CD4-positive, alpha-beta memory T cell (primary cell): ENCODE measurements around the gene ENO3. TPM values are rescaled to one million over a fixed set of nuclear protein-coding genes. Genes with fewer than 3 reads are reported as not detected.
"Not testable (repeated sequence)": the region's sequence is repeated elsewhere in the genome, so short reads cannot be mapped to it uniquely, and the experiment has no call there.

ENCODE experiments used
- CTCF ChIA-PET: fragments of 350-600 bp; sonication (Branson Sonifier 250); formaldehyde crosslinking; loops from one replicate; lab custom pipeline; 2021; ENCODE audit warnings: inconsistent platforms; ENCODE audit not compliant: partially characterized antibody; lab: Charles Lee
- POLR2A ChIA-PET: fragments of 350-600 bp; sonication (Branson Sonifier 250); formaldehyde crosslinking; loops from one replicate; lab custom pipeline; 2021; ENCODE audit not compliant: partially characterized antibody; lab: Charles Lee
- DNase-seq, 5 donors: peaks; one replicate each; pipeline versions ENCODE4 v3.0.0 to v3.0.0-alpha.2; 2020 to 2022; ENCODE audit warnings: mixed read lengths in 1 of 5
- H3K27ac ChIP-seq: one replicate; pipeline ENCODE4 v1.7.0; 2013; ENCODE audit warnings: low read depth, low read length
- H3K27me3 ChIP-seq: 2 replicates; pipeline ENCODE4 v1.7.0; 2013; ENCODE audit warnings: mild to moderate bottlenecking, low read length, moderate library complexity; ENCODE audit not compliant: insufficient read depth
- H3K36me3 ChIP-seq: 2 replicates; pipeline ENCODE4 v1.7.0; 2013; ENCODE audit warnings: mild to moderate bottlenecking, low read length, moderate library complexity; ENCODE audit not compliant: insufficient read depth
- H3K4me1 ChIP-seq: 2 replicates; pipeline ENCODE4 v1.7.0; 2013; ENCODE audit warnings: mild to moderate bottlenecking, low read length, moderate library complexity; ENCODE audit not compliant: insufficient read depth
- H3K4me3 ChIP-seq, 2 donors: one replicate each; pipeline ENCODE4 v1.7.0; 2013; ENCODE audit warnings: low read length in 2 of 2, mild to moderate bottlenecking in 1 of 2
- H3K9me3 ChIP-seq, 2 donors: one replicate each; pipeline ENCODE4 v1.7.0; 2013; ENCODE audit warnings: low read length in 2 of 2, control low read depth in 1 of 2; ENCODE audit not compliant: control insufficient read depth in 1 of 2
- H3K27ac Mint-ChIP-seq, 7 donors: one replicate each; pipeline ENCODE4 v1.8.0; 2020 to 2021; ENCODE audit warnings: mixed read lengths in 7 of 7, mild to moderate bottlenecking in 6 of 7, inconsistent platforms in 3 of 7, moderate library complexity in 3 of 7
- H3K27me3 Mint-ChIP-seq, 2 donors: one replicate each; pipeline ENCODE4 v1.8.0; 2020 to 2021; ENCODE audit warnings: mixed read lengths in 2 of 2
- H3K36me3 Mint-ChIP-seq, 2 donors: one replicate each; pipeline ENCODE4 v1.8.0; 2020 to 2021; ENCODE audit warnings: mixed read lengths in 2 of 2, inconsistent platforms in 1 of 2, mild to moderate bottlenecking in 1 of 2
- H3K4me1 Mint-ChIP-seq, 4 donors: one replicate each; pipeline ENCODE4 v1.8.0; 2020 to 2021; ENCODE audit warnings: mixed read lengths in 4 of 4, mild to moderate bottlenecking in 1 of 4
- H3K4me3 Mint-ChIP-seq, 8 donors: one replicate each; pipeline ENCODE4 v1.8.0; 2020 to 2021; ENCODE audit warnings: mixed read lengths in 8 of 8, mild to moderate bottlenecking in 7 of 8, moderate library complexity in 6 of 8, inconsistent platforms in 3 of 8
- H3K9me3 Mint-ChIP-seq, 8 donors: one replicate each; pipeline ENCODE4 v1.8.0; 2020 to 2021; ENCODE audit warnings: mixed read lengths in 8 of 8, mild to moderate bottlenecking in 5 of 8, inconsistent platforms in 3 of 8, moderate library complexity in 1 of 8
- intact Hi-C: fragments of 100-400 bp; cut with micrococcal nuclease; formaldehyde crosslinking; loops from one replicate; pipeline ENCODE4 v1.15.1; 2023
- polyA plus RNA-seq, 2 donors: library from polyadenylated mRNA; unstranded; fragments of 300-500 nt; fragmentation: Illumina TruSeq; gene quantifications; one replicate each; pipeline ENCODE4 v1.2.3, GENCODE V29; 2021
- total RNA-seq, 2 experiments: library from RNA; stranded (reverse); gene quantifications; one replicate each; pipeline ENCODE4 v1.2.3, GENCODE V29; 2021

Gene ENO3
- total and polyA plus RNA-seq, 4 experiments from 2014 or later, result 1.5 to 21.8 (median 9.3) TPM

GRCh38 chr17:4908711-4909496 is 42.0 kb upstream of the ENO3 start:
- Histone ChIP-seq H3K4me3 (no peak overlapping the region), H3K36me3 (no peaks in the 10 kb centered on the region), H3K9me3 (no peaks in the 10 kb centered on the region), H3K27me3 (no peaks in the 10 kb centered on the region), H3K27ac (peak overlapping the region; percentile 5), H3K4me1 (peaks cover 16% of the 10 kb centered on the region)
- H3K27me3 Mint-ChIP-seq, result no peaks in the 10 kb centered on the region
- H3K9me3 Mint-ChIP-seq, result peaks cover 0 to 2% (median 0%) of the 10 kb centered on the region in 8 donors
- peaks cover 0 to 6% (median 1%) of the 10 kb centered on the region in 4 donors for H3K4me1 Mint-ChIP-seq
- DNase-seq, result peak; percentile 73 to 76 (median 76)
- no peak overlapping the region for H3K27ac Mint-ChIP-seq
- intact Hi-C loops, result loop anchor here (1.0 kb wide), 5 partner anchors 47 to 153 kb away; partner anchors contain the start of genes CAMTA2 and SPAG7
- CTCF ChIA-PET, result interaction anchor here (0.7 to 4.1 kb wide), 29 partner anchors 9 to 342 kb away, joined by 3 to 41 read pairs (median 5); partner anchors contain the start of genes ARRB2, C17orf107, CAMTA2 and ENO3
- POLR2A ChIA-PET, result interaction anchor here (0.6 to 2.4 kb wide), 13 partner anchors 9 to 78 kb away, joined by 3 to 46 read pairs (median 5); partner anchors contain the start of genes C17orf107, RNF167, SLC25A11 and SPAG7
- H3K4me3 Mint-ChIP-seq, result no peak overlapping the region
- no peaks in the 10 kb centered on the region for H3K36me3 Mint-ChIP-seq

DNA sequence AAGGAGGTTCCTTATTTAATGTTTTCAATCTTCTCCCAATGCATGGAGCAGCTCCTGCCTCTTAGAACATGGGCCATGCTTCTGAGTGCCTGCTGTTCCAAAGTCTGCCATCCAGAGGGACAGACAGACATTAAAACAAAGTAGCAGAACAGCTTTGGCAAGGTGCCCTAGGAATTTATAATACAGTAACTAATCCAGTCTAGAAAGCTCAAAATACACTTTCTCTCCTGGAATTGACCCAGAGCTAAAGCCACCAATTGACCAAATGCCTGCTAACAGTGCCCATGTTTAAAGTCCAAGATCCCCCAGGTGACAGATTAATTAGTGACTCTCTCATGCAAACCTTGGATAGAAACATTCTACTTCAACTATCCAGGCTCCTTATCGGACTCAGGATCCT is 36.9 kb upstream of the ENO3 start:
- H3K27me3 Mint-ChIP-seq, result no peaks in the 10 kb centered on the region
- peaks cover 0 to 2% (median 0%) of the 10 kb centered on the region in 8 donors for H3K9me3 Mint-ChIP-seq
- no peaks in the 10 kb centered on the region for H3K4me1 Mint-ChIP-seq
- no peak overlapping the region for H3K27ac Mint-ChIP-seq
- no peak overlapping the region for H3K27ac ChIP-seq
- H3K4me3 Mint-ChIP-seq, result no peak overlapping the region
- no peaks in the 10 kb centered on the region for H3K27me3 ChIP-seq
- ChIA-PET POLR2A (interaction anchor here (1.0 kb wide), 1 partner anchor 26 kb away, joined by 3 read pairs; the partner anchor contains the start of genes RNF167 and SLC25A11), CTCF (no interaction called here)
- peaks cover 7% of the 10 kb centered on the region for H3K4me1 ChIP-seq
- no peaks in the 10 kb centered on the region for H3K9me3 ChIP-seq
- DNase-seq, result no peak
- no peaks in the 10 kb centered on the region for H3K36me3 ChIP-seq
- intact Hi-C loops, result no loop called here
- no peak overlapping the region for H3K4me3 ChIP-seq
- H3K36me3 Mint-ChIP-seq, result no peaks in the 10 kb centered on the region

DNA sequence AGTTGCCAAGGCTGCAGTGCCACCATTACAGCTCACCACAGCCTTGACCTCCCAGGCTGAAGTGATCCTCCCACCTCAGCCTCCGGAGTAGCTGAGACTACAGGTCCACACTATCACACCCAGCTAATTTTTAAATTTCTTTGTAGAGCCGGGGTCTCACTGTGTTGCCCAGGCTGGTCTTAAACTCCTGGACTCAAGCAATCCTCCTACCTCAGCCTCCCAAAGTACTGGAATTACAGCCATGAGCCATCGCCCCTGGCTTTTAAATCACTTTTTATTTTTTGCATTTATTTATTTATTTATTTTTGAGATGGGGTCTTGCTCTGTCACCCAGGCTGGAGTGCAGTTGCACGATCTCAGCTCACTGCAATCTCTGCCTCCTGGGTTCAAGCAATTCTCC is 36.4 kb upstream of the ENO3 start:
- H3K27ac Mint-ChIP-seq, CTCF ChIA-PET: not testable (repeated sequence)

DNA sequence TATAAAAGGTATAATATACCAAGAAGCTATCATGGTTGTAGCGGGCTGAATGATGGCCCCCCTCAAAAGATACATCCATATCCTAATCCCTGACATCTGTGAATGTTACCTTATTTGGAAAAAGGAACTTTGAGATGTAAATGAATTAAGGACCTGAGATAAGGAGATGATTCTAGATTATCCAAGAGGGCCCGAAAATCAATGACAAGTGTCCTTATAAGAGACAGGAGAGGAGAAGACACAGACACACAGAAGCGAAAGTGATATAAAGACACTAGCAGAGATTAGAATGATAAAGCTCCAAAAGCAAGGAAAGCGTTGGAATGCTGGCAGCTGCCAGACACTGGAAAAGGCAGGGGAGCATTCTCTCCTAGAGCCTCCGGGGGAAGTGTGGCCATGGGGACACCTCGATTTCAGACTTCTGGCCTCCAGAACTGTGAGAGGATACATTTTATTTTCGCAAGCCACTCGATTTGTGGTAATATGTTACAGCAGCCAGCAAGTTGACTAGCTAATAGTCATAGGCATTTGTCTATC is 31.3 kb upstream of the ENO3 start:
- Mint-ChIP-seq H3K4me3 (no peak overlapping the region), H3K4me1 (no peaks in the 10 kb centered on the region), H3K9me3 (no peaks in the 10 kb centered on the region), H3K27ac (peak overlapping the region in 2 of 7 donors; percentile 6 to 91), H3K36me3 (no peaks in the 10 kb centered on the region), H3K27me3 (no peaks in the 10 kb centered on the region)
- Histone ChIP-seq H3K36me3 (no peaks in the 10 kb centered on the region), H3K27me3 (no peaks in the 10 kb centered on the region), H3K27ac (no peak overlapping the region), H3K4me1 (no peaks in the 10 kb centered on the region), H3K4me3 (no peak overlapping the region), H3K9me3 (no peaks in the 10 kb centered on the region)
- CTCF ChIA-PET, result interaction anchor here (1.4 to 4.2 kb wide), 2 partner anchors 10 to 68 kb away, joined by 5 to 14 read pairs; partner anchors contain the start of gene CAMTA2
- intact Hi-C loops, result no loop called here
- POLR2A ChIA-PET, result interaction anchor here (0.5 kb wide), 1 partner anchor 163 kb away, joined by 4 read pairs; no protein-coding TSS in a partner anchor
- DNase-seq, result no peak

More for the DNA sequence above, 36.4 kb upstream of the ENO3 start:
- H3K27ac ChIP-seq, H3K36me3 ChIP-seq, H3K9me3 ChIP-seq, H3K4me3 Mint-ChIP-seq, H3K36me3 Mint-ChIP-seq, H3K9me3 Mint-ChIP-seq, DNase-seq, H3K4me3 ChIP-seq, H3K27me3 Mint-ChIP-seq, H3K27me3 ChIP-seq, intact Hi-C loops, H3K4me1 ChIP-seq, H3K4me1 Mint-ChIP-seq: not testable (repeated sequence)
- POLR2A ChIA-PET, result interaction anchor here (1.0 kb wide), 1 partner anchor 26 kb away, joined by 3 read pairs; the partner anchor contains the start of genes RNF167 and SLC25A11

DNA sequence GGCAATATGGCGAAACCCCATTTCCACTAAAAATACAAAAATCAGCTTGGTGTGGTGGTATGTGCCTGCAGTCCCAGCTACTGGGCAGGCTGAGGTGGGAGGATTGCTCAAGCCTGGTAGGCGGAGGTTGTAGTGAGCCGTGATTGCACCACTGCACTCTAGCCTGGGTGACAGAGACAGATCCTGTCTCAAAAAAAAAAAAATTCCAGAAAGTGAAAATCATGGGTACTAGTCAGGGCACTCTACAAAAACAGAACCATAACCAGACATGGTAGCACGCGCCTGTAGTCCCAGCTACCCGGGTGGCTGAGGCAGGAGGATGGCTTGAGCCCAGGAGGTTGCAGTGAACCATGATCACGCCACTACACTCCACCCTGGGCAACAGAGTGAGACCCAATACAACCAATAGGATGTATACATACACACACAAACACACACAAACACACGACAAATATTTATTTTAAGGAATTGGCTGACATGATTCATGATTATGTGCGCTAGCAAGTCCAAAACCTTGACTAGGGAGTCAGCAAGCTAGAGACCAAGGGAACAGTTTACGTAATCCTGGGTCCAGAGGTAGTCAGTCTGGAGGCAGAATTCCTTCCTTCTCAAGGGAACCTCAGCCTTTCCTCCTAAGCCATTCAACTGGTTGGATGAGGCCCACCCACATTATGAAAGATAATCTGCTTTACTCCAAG is 30.4 kb upstream of the ENO3 start:
- Histone ChIP-seq H3K4me1 (no peaks in the 10 kb centered on the region), H3K9me3 (no peaks in the 10 kb centered on the region), H3K27me3 (no peaks in the 10 kb centered on the region), H3K36me3 (no peaks in the 10 kb centered on the region), H3K27ac (no peak overlapping the region), H3K4me3 (no peak overlapping the region)
- DNase-seq, result no peak
- ChIA-PET POLR2A (interaction anchor here (0.6 kb wide), 2 partner anchors 45 to 1098 kb away, joined by 3 to 4 read pairs; no protein-coding TSS in a partner anchor), CTCF (interaction anchor here (1.3 to 4.2 kb wide), 2 partner anchors 11 to 67 kb away, joined by 3 to 14 read pairs; partner anchors contain the start of gene CAMTA2)
- Mint-ChIP-seq H3K27ac (no peak overlapping the region), H3K4me1 (no peaks in the 10 kb centered on the region), H3K27me3 (no peaks in the 10 kb centered on the region), H3K36me3 (no peaks in the 10 kb centered on the region), H3K4me3 (no peak overlapping the region), H3K9me3 (no peaks in the 10 kb centered on the region)
- intact Hi-C loops, result no loop called here

GRCh38 chr17:4921320-4921719 is 29.6 kb upstream of the ENO3 start:
- no peak overlapping the region for H3K4me3 ChIP-seq
- Mint-ChIP-seq H3K4me3 (no peak overlapping the region), H3K36me3 (no peaks in the 10 kb centered on the region), H3K4me1 (no peaks in the 10 kb centered on the region), H3K27me3 (no peaks in the 10 kb centered on the region), H3K27ac (no peak overlapping the region), H3K9me3 (no peaks in the 10 kb centered on the region)
- no peaks in the 10 kb centered on the region for H3K9me3 ChIP-seq
- intact Hi-C loops, result no loop called here
- no peak for DNase-seq
- CTCF ChIA-PET, result interaction anchor here (1.3 to 4.2 kb wide), 2 partner anchors 12 to 66 kb away, joined by 3 to 14 read pairs; partner anchors contain the start of gene CAMTA2
- H3K27ac ChIP-seq, result no peak overlapping the region
- H3K27me3 ChIP-seq, result no peaks in the 10 kb centered on the region
- POLR2A ChIA-PET, result interaction anchor here (0.6 kb wide), 1 partner anchor 168 kb away, joined by 4 read pairs; no protein-coding TSS in a partner anchor
- no peaks in the 10 kb centered on the region for H3K36me3 ChIP-seq
- no peaks in the 10 kb centered on the region for H3K4me1 ChIP-seq
